Left ventricle myocardium inferior (tissue), 1 donor: ENCODE data around the gene LYRM2. TPM values are rescaled to one million over a fixed set of nuclear protein-coding genes. Genes with fewer than 3 reads are reported as not detected.

Experiments used
- DNase-seq: peaks from one replicate; pipeline ENCODE4 v3.0.0-alpha.2; 2020
- H3K27ac ChIP-seq: fragments of 200-600 bp; replicated peaks from 2 replicates; pipeline ENCODE4 v1.8.0; 2021
- H3K27me3 ChIP-seq: fragments of 200-600 bp; 2 replicates; pipeline ENCODE4 v1.8.0; 2021; ENCODE audit warnings: low read depth
- H3K36me3 ChIP-seq: fragments of 200-600 bp; 2 replicates; pipeline ENCODE4 v1.8.0; 2021
- H3K4me1 ChIP-seq: fragments of 200-600 bp; 2 replicates; pipeline ENCODE4 v1.8.0; 2021
- H3K4me3 ChIP-seq: fragments of 200-600 bp; 2 replicates; pipeline ENCODE4 v1.8.0; 2021; ENCODE audit warnings: mild to moderate bottlenecking, moderate library complexity
- H3K9me3 ChIP-seq: fragments of 200-600 bp; replicated peaks from 2 replicates; pipeline ENCODE4 v1.8.0; 2021
- intact Hi-C: fragments of 100-400 bp; cut with micrococcal nuclease; formaldehyde crosslinking; loops from one replicate; pipeline ENCODE4 v1.11.0; 2022
- total RNA-seq: library from RNA; stranded (reverse); fragmentation: NEBNext Ultra II Directional; extraction: Animal tissue kit (Norgen Biotek cat#: 25700); gene quantifications from one replicate; pipeline ENCODE4 v1.2.1, GENCODE V29; 2021
- TF ChIP-seq, protein P1 (sequence below): fragments of 200-600 bp; IDR thresholded peaks from 2 replicates; pipeline ENCODE4 v1.8.0; 2021; ENCODE audit warnings: antibody characterized with exemption, mild to moderate bottlenecking, borderline replicate concordance
- donor health status: DM: no; HTN: yes; CAD: no; lungs with severe emphysema.

Gene LYRM2
- total RNA-seq, 1 donor from 2014 or later: 41.3 TPM

DNA sequence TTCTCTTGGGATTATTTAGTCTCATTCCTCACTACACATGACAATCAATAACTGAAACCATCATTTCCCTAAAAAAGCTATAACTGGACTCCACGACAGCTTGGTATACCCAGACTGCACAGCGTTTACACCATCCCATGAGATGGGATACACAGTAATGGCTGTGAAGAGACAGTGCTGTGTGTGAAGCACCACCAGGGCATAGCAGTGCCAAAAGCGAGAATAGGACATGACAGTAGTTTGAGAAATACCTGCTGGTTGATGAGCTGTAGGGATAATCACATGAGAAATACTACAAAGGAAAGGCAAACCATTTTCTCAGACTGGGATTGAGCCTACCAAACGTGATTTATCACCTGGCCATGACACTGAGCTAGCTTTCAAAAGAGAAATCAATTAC is 22.4 kb upstream of the LYRM2 start:
- TF ChIP-seq, protein P1, sequence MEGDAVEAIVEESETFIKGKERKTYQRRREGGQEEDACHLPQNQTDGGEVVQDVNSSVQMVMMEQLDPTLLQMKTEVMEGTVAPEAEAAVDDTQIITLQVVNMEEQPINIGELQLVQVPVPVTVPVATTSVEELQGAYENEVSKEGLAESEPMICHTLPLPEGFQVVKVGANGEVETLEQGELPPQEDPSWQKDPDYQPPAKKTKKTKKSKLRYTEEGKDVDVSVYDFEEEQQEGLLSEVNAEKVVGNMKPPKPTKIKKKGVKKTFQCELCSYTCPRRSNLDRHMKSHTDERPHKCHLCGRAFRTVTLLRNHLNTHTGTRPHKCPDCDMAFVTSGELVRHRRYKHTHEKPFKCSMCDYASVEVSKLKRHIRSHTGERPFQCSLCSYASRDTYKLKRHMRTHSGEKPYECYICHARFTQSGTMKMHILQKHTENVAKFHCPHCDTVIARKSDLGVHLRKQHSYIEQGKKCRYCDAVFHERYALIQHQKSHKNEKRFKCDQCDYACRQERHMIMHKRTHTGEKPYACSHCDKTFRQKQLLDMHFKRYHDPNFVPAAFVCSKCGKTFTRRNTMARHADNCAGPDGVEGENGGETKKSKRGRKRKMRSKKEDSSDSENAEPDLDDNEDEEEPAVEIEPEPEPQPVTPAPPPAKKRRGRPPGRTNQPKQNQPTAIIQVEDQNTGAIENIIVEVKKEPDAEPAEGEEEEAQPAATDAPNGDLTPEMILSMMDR: no peak
- intact Hi-C loops: no loop called here
- no peaks in the 10 kb centered on the region for H3K9me3 ChIP-seq
- H3K4me1 ChIP-seq: peaks cover 18% of the 10 kb centered on the region
- peaks cover 90% of the 10 kb centered on the region for H3K36me3 ChIP-seq
- H3K27ac ChIP-seq: no peak overlapping the region
- H3K27me3 ChIP-seq: no peaks in the 10 kb centered on the region
- DNase-seq: no peak
- no peak overlapping the region for H3K4me3 ChIP-seq

DNA sequence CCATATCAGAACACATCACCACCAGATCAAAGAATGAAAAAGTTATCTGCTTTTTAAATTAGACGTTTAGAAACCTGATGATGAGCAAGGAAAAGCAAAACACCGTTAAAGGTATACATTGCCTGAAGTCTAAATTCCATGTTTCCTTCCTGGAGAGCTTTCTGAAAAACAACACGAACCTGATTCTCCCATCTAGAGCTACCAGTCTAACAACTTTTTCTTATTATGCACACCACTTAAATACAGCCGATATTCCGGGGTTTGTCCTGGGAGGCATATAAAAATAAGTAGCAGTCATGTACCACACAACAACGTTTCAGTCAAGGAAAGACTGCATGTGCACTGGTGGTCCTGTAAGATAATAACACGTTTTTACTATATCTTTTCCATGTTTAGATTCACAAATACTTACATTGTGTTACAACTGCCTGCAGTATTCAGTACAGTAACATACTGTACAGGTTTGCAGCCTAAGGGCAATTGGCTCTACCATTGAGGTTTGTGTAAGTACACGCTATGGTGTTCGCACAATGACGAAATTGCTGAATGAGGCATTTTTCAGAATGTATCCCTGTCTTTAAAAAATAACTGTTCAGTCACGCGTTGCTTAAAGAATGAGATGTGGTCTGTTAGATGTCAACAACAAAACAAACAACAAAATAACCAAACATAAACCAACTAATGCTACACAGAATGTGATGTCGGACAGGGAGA is 19.1 kb upstream of the LYRM2 start:
- no peak overlapping the region for H3K4me3 ChIP-seq
- no peak overlapping the region for H3K27ac ChIP-seq
- peaks cover 18% of the 10 kb centered on the region for H3K4me1 ChIP-seq
- TF ChIP-seq, protein P1: no peak
- intact Hi-C loops: no loop called here
- H3K27me3 ChIP-seq: no peaks in the 10 kb centered on the region
- H3K36me3 ChIP-seq: peaks cover 91% of the 10 kb centered on the region
- DNase-seq: no peak
- no peaks in the 10 kb centered on the region for H3K9me3 ChIP-seq

DNA sequence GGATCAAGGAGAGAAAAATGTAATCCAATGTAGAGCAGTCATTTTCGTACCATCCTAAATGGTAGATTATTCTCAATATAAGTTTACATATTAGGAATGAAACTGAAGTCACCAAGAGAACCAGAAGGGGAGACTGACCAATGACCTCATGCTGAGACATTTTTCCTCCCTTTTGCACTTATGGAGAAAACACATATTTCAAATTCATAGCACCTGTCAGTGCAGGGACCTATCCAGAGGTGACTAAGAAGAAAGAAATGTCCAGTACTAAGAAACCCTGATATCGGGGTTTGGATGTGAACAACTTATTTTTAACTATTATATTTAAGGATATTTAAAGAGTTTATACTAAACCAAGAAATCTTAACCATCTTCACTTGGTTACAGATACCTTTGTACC is 16.6 kb upstream of the LYRM2 start:
- no peak for DNase-seq
- Histone ChIP-seq H3K4me1 (no peaks in the 10 kb centered on the region), H3K27me3 (no peaks in the 10 kb centered on the region), H3K27ac (no peak overlapping the region), H3K4me3 (no peak overlapping the region), H3K9me3 (no peaks in the 10 kb centered on the region), H3K36me3 (peaks cover 94% of the 10 kb centered on the region)
- intact Hi-C loops: no loop called here
- TF ChIP-seq, protein P1: no peak

DNA sequence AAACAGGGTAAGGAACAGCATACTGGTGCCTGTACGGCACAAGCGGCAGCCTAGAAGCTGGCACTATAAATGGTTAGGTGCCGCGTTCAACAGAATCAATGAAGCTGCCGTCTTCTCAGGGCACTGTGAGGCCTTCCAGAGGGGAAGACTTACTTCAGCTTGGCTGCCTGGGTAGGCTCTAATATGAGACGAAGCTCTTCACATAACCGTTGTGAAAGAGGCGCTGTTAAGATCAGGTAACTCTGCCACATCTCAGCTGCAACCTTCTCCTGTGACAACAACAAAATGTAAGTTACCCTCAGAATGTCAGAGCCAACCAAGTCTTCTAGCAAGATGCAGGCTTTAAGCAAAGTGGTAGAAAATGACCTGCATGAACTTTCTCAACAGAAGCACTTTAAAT is 12.0 kb upstream of the LYRM2 start:
- Histone ChIP-seq H3K36me3 (peaks cover 97% of the 10 kb centered on the region), H3K9me3 (no peaks in the 10 kb centered on the region), H3K4me3 (no peak overlapping the region), H3K4me1 (no peaks in the 10 kb centered on the region), H3K27me3 (no peaks in the 10 kb centered on the region), H3K27ac (no peak overlapping the region)
- TF ChIP-seq, protein P1: no peak
- intact Hi-C loops: loop anchor here (2.0 kb wide), 1 partner anchor 48 kb away; no protein-coding TSS in a partner anchor
- no peak for DNase-seq

DNA sequence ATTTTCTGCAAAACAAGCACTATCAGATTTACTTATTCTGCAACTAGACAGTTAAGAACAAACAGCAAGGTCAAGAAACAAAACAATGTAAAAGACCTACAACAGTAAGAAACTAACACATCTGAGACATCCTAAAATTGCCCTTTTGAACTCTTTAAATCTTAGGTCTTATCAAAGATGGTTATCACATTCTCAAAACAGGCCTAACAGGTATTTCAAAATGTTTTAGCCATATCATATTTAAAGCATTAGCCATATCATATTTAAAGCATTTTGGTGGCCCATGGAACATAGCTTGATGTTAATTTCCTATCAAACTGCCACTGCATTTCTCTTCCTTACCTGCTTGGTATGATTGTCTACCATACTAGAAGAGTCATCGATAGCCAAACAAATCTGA is 11.1 kb upstream of the LYRM2 start:
- TF ChIP-seq, protein P1: no peak
- H3K27ac ChIP-seq: no peak overlapping the region
- peaks cover 95% of the 10 kb centered on the region for H3K36me3 ChIP-seq
- H3K4me3 ChIP-seq: no peak overlapping the region
- intact Hi-C loops: loop anchor here (2.0 kb wide), 1 partner anchor 49 kb away; no protein-coding TSS in a partner anchor
- H3K4me1 ChIP-seq: no peaks in the 10 kb centered on the region
- no peak for DNase-seq
- no peaks in the 10 kb centered on the region for H3K9me3 ChIP-seq
- H3K27me3 ChIP-seq: no peaks in the 10 kb centered on the region
